Fibroblast of mammary gland (primary cell): Measurements from ENCODE around the gene DCAF4.

Source experiments
- DNase-seq: peaks from one replicate; pipeline ENCODE4 v3.0.0-alpha.2; 2010; ENCODE audit warnings: low read depth
- H3K4me3 ChIP-seq: 2 replicates; pipeline ENCODE4 v1.5.1; 2011; ENCODE audit warnings: low read depth, mild to moderate bottlenecking, low read length, moderate library complexity; ENCODE audit not compliant: control insufficient read depth
- TF ChIP-seq, protein P1 (sequence below): conservative IDR thresholded peaks from 2 replicates; pipeline ENCODE4 v1.5.1; 2011; ENCODE audit warnings: low read depth, low read length, inconsistent platforms; ENCODE audit not compliant: control insufficient read depth, insufficient read depth

Gene DCAF4

DNA sequence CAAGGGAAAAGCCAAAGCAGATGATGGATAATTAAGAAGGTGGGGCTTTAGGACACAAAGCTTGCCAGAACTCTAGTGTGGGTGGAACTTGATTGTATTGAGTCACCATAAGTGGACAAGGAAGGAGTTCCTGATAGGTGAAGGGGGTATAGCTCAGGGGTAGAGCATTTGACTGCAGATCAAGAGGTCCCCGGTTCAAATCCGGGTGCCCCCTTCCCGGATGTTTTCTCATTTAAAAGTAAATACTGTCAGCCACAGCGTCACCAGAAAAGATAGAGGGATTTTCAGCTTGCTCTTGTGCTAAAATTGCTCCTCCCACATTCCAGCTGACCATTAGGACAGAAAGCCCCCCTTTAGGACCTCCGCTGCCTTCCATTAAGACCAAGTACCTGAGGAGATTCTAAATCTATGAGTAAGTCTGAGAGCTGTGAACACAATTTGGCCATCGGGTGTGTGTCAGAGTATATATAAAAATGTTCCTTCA lies 36.6 kb downstream of the DCAF4 start:
- H3K4me3 ChIP-seq = no peak overlapping the region
- TF ChIP-seq, protein P1, sequence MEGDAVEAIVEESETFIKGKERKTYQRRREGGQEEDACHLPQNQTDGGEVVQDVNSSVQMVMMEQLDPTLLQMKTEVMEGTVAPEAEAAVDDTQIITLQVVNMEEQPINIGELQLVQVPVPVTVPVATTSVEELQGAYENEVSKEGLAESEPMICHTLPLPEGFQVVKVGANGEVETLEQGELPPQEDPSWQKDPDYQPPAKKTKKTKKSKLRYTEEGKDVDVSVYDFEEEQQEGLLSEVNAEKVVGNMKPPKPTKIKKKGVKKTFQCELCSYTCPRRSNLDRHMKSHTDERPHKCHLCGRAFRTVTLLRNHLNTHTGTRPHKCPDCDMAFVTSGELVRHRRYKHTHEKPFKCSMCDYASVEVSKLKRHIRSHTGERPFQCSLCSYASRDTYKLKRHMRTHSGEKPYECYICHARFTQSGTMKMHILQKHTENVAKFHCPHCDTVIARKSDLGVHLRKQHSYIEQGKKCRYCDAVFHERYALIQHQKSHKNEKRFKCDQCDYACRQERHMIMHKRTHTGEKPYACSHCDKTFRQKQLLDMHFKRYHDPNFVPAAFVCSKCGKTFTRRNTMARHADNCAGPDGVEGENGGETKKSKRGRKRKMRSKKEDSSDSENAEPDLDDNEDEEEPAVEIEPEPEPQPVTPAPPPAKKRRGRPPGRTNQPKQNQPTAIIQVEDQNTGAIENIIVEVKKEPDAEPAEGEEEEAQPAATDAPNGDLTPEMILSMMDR = no peak
- peak; percentile 96 for DNase-seq

DNA sequence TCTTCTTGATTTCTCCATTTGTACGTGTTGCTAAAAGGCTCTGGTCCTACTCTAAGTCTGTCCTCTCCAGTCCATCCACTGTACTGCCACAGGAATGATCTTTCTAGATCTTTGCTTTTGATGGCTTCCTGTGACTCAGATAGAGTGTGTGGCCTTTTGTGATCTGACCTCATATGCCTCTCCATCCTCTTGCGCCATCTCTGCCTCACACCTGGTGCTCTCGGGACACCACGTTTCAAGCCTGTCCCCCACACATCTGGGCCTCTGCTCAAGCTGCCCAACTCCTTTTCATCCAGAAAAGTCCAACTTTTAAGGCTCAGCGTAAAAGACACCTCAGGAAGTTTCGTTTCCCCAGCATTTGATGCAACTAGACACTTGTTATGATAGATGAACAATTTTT lies 39.0 kb downstream of the DCAF4 start:
- DNase-seq = peak; percentile 71
- no peak overlapping the region for H3K4me3 ChIP-seq
- TF ChIP-seq, protein P1 = peak; percentile 2

DNA sequence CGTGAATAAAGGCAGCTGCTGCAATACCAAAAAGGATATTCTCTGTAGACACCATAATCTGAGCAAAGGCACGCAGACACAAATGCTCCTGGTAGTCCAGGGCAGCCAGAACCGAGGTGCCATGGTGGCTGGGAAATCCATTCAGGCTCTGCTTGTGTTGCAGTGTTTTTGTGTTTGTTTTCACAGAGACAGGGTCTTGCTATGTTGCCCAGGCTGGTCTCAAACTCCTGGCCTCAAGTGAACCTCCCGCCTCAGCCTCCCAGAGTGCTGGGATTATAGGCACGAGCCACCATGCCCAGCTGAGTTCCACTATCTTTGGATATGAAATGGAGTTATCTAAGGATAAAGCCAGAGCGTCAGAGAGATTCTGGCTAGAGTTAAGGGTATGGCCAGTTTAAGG lies 39.8 kb downstream of the DCAF4 start:
- H3K4me3 ChIP-seq = no peak overlapping the region
- TF ChIP-seq, protein P1 = no peak
- no peak for DNase-seq

DNA sequence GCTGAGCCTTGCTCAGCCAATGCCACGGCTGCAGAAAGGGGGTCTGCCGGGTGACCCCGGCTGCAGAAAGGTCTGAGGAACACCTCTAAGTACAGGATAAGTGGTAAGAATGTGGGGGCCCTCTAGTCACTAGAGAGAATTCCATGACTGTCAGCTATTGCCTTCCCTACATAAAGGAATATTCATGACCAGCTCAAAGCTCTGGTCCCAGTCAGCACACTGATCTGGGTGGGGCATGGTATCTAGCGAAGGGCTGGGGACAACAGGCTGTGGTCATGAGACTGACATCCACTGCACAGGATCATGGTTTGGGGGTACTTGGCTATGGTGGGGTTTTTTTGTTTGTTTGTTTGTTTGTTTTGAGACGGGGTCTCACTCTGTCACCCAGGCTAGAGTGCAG lies 42.1 kb downstream of the DCAF4 start:
- H3K4me3 ChIP-seq = no peak overlapping the region
- TF ChIP-seq, protein P1 = no peak
- DNase-seq = no peak

DNA sequence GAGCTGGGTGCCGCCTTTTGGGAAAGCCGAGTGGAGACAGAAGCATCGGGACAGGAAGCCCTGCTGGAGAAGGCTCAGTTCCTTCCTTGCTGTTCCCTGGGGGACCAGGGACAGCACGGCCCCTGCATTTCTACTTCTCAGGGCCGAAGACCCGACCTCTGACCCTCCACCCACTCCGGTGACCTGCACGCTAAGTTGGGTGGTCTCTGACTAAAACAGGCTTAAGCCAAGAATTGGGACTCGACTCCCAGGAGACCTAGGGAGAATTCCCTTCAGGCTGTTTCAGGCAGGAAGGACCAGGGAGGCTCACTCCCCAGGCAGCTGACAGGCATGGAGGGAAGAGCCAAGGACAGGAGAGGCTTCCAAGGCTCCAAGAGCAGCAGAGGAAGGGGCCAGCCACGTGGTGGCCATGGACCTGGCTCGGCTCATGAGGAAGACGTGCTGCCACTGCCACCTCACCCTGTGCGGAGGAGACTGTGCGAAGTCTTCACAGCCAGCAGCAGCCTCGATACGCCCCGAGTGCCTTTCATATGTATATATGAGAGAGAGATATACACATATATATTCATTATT lies 43.9 kb downstream of the DCAF4 start:
- no peak for DNase-seq
- TF ChIP-seq, protein P1 = no peak
- H3K4me3 ChIP-seq = no peak overlapping the region

DNA sequence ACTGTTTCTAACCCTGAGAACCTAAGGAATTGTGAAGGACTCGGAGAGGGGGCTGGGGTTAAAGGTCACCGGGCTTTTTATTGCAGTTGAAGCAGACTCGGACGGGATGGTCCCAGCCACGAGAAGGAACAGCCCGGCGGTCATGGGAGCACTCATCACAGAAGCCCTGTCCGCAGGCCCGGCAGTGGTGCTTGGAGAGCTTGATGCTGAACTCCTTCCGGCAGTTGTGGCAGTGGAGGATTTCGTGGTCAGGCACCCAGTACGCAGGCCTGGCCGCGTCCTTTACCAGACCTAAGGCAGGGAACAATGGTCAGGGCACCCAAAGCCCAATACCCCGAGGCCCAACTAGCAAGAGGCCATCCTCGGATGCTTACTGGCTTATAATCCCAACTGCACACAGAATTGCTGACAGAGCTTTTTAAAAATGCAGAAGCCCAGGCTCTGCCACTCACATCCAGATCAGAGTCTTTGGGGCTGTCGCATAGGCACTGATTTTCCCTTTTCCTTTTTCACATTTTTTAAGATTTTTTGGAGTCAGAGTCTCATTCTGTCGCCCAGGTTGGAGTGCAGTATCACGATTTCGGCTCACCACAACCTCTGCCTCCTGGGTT lies 44.7 kb downstream of the DCAF4 start:
- H3K4me3 ChIP-seq = no peak overlapping the region
- DNase-seq = no peak
- TF ChIP-seq, protein P1 = no peak
